Mucosa of gallbladder (tissue), 1 donor: Measurements from ENCODE around the gene BEST3. TPM values are rescaled to one million over a fixed set of nuclear protein-coding genes. Genes with fewer than 3 reads are reported as not detected.
"Not testable (repeated sequence)": the region's sequence is repeated elsewhere in the genome, so short reads cannot be mapped to it uniquely, and the experiment has no call there.

Experiments
- DNase-seq: peaks from one replicate; pipeline ENCODE4 v3.0.0-alpha.2; 2020; ENCODE audit warnings: low spot score
- total RNA-seq: library from RNA; stranded (reverse); gene quantifications from one replicate; pipeline ENCODE4 v1.2.1, GENCODE V29; 2021
- donor health status: DM: no; HTN: no; CAD: no.

BEST3 gene
- total RNA-seq, 1 donor from 2014 or later, result 0.46 TPM

GRCh38 chr12:69688021-69688420 is 11.1 kb downstream of the BEST3 start:
- no peak for DNase-seq

GRCh38 chr12:69687390-69687789 is 11.7 kb downstream of the BEST3 start:
- no peak for DNase-seq

DNA sequence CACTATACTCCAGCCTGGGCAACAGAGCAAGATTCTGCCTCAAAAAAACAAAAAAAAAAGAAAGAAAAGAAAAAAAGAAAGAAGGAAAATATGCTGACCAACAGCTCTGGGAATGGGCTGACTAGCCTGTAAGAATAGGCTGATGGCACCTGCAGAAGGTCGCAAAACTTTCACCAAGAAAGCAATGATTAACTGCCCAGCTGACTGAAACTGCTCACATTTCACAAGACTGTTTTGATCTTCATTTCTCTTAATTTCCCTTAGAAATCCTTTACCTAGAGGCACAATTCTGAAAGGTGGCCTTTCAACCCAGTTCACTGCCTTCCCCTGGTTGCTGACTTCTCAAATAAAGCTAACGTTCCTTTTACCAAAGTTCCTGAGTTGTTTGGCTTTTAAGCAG is 12.4 kb downstream of the BEST3 start:
- DNase-seq, result no peak

DNA sequence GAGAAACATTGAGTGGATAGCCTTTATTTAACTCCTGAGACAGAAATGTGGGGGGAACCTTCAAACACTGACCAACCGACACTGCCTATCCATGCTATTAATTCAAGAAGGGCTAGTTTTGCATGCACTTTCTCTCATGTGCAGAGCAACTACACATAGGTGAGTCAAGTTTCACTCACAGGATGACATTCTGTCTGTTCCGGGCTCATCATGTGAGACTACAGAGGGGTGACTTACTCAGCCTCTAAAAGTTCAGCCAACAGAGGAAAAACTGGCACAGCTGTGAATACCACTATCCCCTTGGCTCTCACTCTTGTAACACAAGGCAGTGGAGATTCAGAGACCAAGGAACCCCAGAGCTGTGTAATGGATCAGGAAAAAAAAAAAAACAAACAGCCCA is 13.3 kb downstream of the BEST3 start:
- DNase-seq, result no peak

DNA sequence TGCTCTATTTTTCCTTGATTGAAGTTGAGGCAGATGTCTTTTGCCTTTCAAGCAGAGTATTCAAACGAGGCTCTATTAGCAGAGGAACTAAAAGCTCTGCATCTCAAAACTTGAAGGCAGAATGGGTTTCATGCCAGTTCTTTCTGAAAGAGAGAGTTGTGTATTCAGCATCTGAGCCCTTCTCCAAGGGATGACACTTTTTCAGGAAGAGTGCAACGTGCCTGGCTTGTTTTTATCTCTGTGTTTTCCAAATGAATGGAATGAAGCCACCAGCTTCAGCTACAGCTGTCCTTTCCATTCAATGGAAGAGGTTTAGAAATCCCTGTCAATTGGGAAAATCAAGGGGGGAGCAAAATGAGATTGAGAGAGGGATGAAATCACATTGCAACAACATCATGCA is 14.6 kb downstream of the BEST3 start:
- DNase-seq, result no peak

GRCh38 chr12:69682110-69682755 is 16.9 kb downstream of the BEST3 start:
- no peak for DNase-seq

DNA sequence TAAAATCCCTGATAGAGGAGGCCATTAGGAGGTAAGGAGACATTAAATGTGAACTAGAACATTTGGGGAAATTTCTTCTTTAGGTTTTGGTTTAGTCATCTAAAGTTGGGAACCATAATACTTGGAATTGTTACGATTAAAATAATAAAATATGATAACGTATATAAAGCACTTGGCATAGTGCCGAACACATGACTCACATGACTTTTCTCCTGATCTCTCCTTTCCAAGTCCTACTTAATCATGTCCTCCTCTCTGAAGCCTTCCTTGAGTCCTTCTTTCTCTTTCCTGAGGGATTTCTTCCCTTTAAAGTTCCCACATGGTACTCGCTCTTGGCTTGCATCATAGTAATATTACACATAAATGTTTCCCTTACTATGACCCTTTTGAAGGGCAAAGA is 20.0 kb downstream of the BEST3 start:
- no peak for DNase-seq

DNA sequence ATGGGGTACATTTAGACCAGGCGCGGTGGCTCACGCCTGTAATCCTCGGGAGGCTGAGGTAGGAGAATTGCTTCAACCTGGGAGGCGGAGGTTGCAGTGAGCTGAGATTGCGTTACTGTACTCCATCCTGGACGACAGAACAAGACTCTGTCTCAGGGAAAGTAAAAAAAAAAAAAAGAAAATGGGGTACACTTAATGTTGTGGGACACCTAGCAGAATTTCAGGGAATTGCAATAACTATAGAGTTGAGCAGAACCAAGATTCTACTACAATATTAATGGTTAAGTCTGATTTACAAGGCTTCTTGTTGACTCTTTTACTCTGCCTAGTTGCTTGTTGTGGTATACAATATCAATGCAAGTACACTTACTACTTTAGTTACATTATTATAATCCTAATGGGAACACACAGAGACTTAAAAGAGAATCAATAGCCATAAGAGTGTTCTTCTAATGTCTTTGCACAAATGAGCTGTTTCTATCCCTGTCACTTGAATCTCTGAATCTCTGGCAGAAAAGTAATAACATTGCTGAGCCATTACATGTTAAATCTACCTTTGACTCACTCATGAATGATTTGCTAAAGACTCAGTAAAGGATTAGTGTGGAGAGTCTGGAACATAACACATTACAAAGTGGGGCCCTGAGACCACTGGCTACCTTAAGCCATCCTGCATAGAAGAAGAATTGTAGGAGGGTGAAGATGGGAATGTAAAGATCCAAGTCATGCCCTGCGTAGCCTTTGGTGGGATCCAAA is 22.7 kb downstream of the BEST3 start:
- DNase-seq, result no peak

DNA sequence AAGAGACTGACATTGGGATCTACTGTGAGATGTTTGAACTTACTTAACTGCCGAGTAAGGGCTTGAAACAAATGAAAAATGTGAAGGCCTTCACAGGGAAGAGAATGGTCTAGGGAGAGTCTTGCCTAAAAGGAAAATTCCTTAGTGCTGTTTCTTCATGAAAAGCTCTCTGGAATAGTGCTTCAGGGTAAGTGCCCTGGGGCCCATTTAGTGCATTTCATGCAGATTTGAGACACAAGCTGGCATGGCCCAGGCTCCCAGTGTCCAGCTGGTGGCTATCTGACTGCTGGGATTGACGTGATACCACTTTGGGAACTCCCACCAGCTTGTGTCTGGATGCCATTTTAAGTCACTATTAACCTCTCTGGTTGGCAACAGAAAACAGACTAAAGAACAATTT is 26.9 kb downstream of the BEST3 start:
- DNase-seq, result no peak

- no peak for DNase-seq
Observed at GRCh38 chr12:69671597-69671996, 27.5 kb downstream of the BEST3 start.

DNA sequence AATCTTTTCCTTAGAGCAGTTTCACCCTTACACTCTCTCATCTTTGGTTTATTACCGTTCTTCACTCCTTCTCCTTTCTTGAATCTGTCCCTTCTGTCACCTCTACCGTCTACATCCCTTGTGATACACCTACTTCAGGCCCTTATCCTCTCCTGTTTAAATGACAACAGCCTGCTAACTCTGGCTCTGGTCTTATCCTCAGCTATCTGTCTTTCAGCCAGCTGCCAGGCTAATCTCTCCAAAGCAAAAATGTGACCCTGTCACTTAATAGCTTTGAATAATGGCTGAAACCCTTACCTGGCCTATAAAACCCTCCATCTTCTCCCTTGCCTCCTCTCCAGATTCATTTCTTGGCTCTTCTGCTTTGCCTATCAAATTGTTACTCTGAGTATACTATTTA is 32.3 kb downstream of the BEST3 start:
- no peak for DNase-seq

DNA sequence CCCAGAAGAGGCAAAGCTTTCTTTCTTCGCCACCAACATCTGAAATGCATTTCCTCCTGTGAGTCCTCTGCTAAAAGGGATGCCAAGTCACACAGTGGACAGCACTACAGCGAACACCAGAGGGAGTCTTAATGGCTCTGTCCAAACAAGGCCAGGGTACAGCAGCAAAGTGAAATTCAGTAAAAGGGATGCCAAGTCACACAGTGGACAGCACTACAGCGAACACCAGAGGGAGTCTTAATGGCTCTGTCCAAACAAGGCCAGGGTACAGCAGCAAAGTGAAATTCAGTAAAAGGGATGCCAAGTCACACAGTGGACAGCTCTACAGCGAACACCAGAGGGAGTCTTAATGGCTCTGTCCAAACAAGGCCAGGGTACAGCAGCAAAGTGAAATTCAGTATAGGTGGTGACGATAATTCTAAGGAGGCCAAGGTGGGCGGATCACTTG is 34.1 kb downstream of the BEST3 start:
- DNase-seq, result not testable (repeated sequence)

DNA sequence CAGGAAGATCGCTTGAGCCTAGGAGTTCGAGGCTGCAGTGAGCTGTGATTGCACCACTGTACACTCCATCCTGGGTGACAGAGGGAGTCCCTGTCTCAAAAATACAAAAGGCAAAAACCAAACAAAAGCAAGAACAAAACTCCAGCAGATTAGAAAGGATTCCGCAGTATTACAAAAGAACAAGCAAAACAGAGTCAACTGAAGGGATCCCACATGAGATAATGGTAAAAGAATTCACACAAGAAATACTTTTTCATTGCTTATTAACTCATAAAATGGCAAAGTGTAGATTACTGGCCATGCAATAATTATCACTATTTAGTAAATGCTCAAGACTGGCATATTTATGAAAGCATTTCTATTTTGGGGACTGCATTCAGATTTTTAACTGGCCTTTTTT is 35.4 kb downstream of the BEST3 start:
- no peak for DNase-seq

DNA sequence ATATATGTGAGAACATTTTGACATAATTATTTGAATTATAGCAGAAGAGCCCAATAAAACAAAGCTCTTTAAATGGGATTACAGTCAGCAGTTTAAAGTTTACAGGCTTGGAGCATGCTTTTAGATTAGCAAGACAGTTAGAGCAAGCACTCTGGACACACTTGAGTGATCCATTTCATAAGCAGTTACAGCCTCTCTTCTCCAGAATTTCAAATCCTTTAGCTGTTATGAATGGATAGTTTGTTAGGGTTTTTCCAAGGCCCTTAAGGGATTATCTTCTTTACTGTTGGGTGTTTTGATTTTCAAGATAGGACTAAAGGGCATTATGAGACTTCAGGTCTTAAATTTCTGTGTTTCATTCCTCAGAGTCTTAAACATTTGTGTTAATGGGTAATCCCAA is 36.3 kb downstream of the BEST3 start:
- no peak for DNase-seq

DNA sequence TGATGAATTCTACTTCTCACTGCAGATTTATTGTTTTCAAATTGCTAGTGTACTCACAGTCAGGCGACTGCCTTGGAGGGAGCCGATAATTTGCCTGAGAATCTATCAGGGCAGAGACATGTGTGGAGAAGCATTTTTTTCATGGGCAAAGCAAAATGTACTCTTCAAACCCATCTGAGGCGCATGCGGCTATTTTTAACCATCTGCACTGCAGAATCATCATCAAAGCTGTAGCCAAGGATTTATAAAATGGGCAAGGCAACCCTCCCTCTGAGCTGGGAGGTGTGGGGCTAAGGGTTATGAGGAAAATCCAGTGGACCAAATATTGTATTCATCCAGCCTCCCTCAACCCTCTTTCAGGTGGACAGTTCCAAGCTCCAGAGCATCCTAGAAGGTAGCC is 37.7 kb downstream of the BEST3 start:
- no peak for DNase-seq

DNA sequence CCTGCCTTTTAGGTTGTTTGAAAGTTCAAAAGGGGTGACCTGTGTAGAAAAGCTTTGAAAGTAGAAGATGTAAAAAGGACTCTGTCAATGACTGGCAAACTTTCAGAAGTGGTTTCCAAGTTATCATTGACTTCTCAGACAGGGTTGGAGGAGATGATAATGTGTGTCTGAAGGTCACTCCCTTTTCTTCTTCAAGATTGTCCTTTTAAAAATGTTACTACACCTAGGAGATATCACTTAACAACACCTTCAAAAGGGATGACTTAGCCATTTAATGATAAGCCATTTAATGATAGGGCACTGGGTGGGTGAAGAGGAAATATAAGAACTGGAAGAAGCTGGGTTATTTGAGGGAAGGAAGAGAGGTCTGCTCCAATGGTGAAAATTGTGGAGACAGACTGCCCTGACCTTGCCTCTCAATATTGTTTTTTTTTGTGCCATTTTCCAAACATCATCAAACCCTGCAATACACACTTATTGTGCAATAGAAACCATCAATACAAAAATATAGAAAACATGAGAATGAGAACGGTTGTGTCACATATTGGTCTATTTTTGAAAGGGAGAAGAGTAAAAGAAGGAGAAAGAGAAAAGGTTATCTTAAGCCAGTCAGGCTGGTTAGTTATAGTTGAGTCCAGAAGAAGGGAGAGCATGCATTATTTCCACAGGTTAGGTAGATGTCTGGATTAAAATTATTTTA is 38.8 kb downstream of the BEST3 start:
- DNase-seq, result no peak

DNA sequence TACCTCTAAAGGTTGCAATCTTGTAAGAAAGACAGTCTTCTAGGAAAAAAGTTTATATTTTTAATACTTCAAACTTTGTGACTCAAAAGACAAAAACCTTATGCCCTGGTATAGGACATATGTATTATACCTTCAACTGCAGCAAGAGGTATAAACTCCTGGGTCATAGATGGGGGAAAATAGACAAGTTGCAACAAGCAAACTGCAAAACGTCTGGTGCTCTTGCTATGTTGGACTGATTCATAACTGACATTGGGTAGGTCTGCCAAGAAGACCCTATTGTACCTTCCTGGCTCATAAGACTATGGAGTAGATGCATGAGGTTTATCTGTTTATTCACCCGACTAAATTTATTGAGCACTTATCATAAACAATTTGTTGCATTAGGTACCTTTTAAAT is 40.9 kb downstream of the BEST3 start:
- no peak for DNase-seq

GRCh38 chr12:69657376-69658137 is 41.5 kb downstream of the BEST3 start:
- DNase-seq, result no peak

GRCh38 chr12:69655616-69656340 is 43.3 kb downstream of the BEST3 start:
- no peak for DNase-seq

- DNase-seq, result no peak
Observed at GRCh38 chr12:69653703-69654102, 45.4 kb downstream of the BEST3 start.

- DNase-seq, result no peak
Observed at GRCh38 chr12:69651922-69652321, 47.2 kb downstream of the BEST3 start.

GRCh38 chr12:69649529-69649928 is 49.6 kb downstream of the BEST3 start:
- DNase-seq, result no peak
